A549 (cell line): ENCODE measurements around the gene TRIO. TPM values are rescaled to one million over a fixed set of nuclear protein-coding genes. Genes with fewer than 3 reads are reported as not detected.

Experiments
- ATAC-seq, 2 experiments: fragments of 200-7000 bp in 1 of 2; fragments of >200 bp in 1 of 2; cut with Nextera tagmentation in 1 of 2; cut with Tn5 transposase in 1 of 2; 3 replicates each; pipeline versions ENCODE4 v1.8.0 to v1.9.1; 2018 to 2020; ENCODE audit warnings: mild to moderate bottlenecking in 1 of 2, moderate library complexity in 1 of 2
- CTCF ChIA-PET: fragments of 300-600 bp; sonication (Branson Sonifier 250); formaldehyde crosslinking; extraction: SDS; loops from one replicate; lab custom pipeline; 2021; ENCODE audit warnings: antibody characterized with exemption, inconsistent platforms; lab: Yijun Ruan, JAX
- POLR2A ChIA-PET: fragments of 350-600 bp; formaldehyde crosslinking; extraction: SDS; loops from one replicate; lab custom pipeline; 2021; ENCODE audit warnings: antibody characterized with exemption, inconsistent platforms; lab: Yijun Ruan, JAX
- DNase-seq, 2 experiments: peaks; one replicate each; pipeline versions ENCODE4 v3.0.0 to v3.0.0-alpha.2; 2011 to 2016; ENCODE audit warnings: low read depth in 1 of 2, low spot score in 1 of 2
- FAIRE-seq: peaks from 2 replicates; lab custom pipeline; 2011; peaks lifted over from hg19 to GRCh38; lab: Jason Lieb, UNC
- H3K27ac ChIP-seq, 2 experiments: fragments of >200 bp; sonication (Bioruptor Twin); formaldehyde crosslinking; 3 replicates each; pipeline ENCODE4 v1.5.1; 2016 to 2017
- H3K4me1 ChIP-seq: fragments of >200 bp; sonication (Bioruptor Twin); formaldehyde crosslinking; 3 replicates; pipeline ENCODE4 v1.6.1; 2016
- H3K4me2 ChIP-seq: fragments of >200 bp; sonication (Bioruptor Twin); formaldehyde crosslinking; 3 replicates; pipeline ENCODE4 v1.6.1; 2016
- H3K4me3 ChIP-seq: fragments of >200 bp; sonication (Bioruptor Twin); formaldehyde crosslinking; 3 replicates; pipeline ENCODE4 v1.5.1; 2016
- H3K9me3 ChIP-seq: fragments of >200 bp; sonication (Bioruptor Twin); formaldehyde crosslinking; 3 replicates; pipeline ENCODE4 v1.6.1; 2016
- ATOH8 ChIP-seq: fragments of 250-450 bp; sonication (Bioruptor Pico); IDR thresholded peaks from 2 replicates; pipeline ENCODE4 v1.5.0; 2020; ENCODE audit warnings: low read depth, mild to moderate bottlenecking, moderate library complexity
- CHD4 ChIP-seq: fragments of 200-600 bp; sonication (generic); IDR thresholded peaks from 2 replicates; pipeline ENCODE4 v1.6.1; 2016; ENCODE audit warnings: antibody characterized with exemption, mild to moderate bottlenecking, borderline replicate concordance
- E2F6 ChIP-seq: IDR thresholded peaks from 2 replicates; pipeline ENCODE4 v1.6.1; 2012; ENCODE audit warnings: low read depth, borderline replicate concordance
- EHMT2 ChIP-seq: fragments of 200-600 bp; sonication (generic); IDR thresholded peaks from 2 replicates; pipeline ENCODE4 v1.6.1; 2016; ENCODE audit warnings: antibody characterized with exemption, low read depth, mild to moderate bottlenecking, moderate library complexity
- ELK1 ChIP-seq: fragments of 150-350 bp; IDR thresholded peaks from 2 replicates; pipeline ENCODE4 v1.6.1; 2014; ENCODE audit warnings: low read depth, mild to moderate bottlenecking, low read length
- EP300 ChIP-seq, 2 experiments: fragments of >200 bp; sonication (Bioruptor Twin); formaldehyde crosslinking; IDR thresholded peaks; 2 replicates in 1 of 2; 3 replicates in 1 of 2; pipeline ENCODE4 v1.6.1; 2016 to 2017
- FOXS1 ChIP-seq: fragments of 250-450 bp; sonication (Bioruptor Pico); IDR thresholded peaks from 2 replicates; pipeline ENCODE4 v1.5.0; 2020; ENCODE audit warnings: mild to moderate bottlenecking, moderate library complexity
- GATA3 ChIP-seq: IDR thresholded peaks from 2 replicates; pipeline ENCODE4 v1.6.1; 2012; ENCODE audit warnings: borderline replicate concordance
- HES2 ChIP-seq: fragments of >200 bp; sonication (Bioruptor Twin); formaldehyde crosslinking; IDR thresholded peaks from 2 replicates; pipeline ENCODE4 v1.6.1; 2016
- HOXA7 ChIP-seq: fragments of 250-450 bp; sonication (Bioruptor Pico); IDR thresholded peaks from 2 replicates; pipeline ENCODE4 v1.5.0; 2020; ENCODE audit warnings: mild to moderate bottlenecking, moderate library complexity
- HOXB13 ChIP-seq: fragments of 250-450 bp; sonication (Bioruptor Pico); IDR thresholded peaks from 2 replicates; pipeline ENCODE4 v1.5.0; 2020; ENCODE audit warnings: low read depth, mild to moderate bottlenecking, moderate library complexity
- HOXB5 ChIP-seq: fragments of 250-450 bp; sonication (Bioruptor Pico); IDR thresholded peaks from 2 replicates; pipeline ENCODE4 v1.5.0; 2020; ENCODE audit warnings: mild to moderate bottlenecking, moderate library complexity
- JUNB ChIP-seq: fragments of >200 bp; sonication (Bioruptor Twin); formaldehyde crosslinking; IDR thresholded peaks from 2 replicates; pipeline ENCODE4 v1.6.1; 2016
- KDM5A ChIP-seq: fragments of 200-600 bp; sonication (generic); IDR thresholded peaks from 2 replicates; pipeline ENCODE4 v1.6.1; 2016; ENCODE audit warnings: antibody characterized with exemption, mild to moderate bottlenecking
- MAFK ChIP-seq: fragments of 450-650 bp; IDR thresholded peaks from 2 replicates; pipeline ENCODE4 v1.6.1; 2014; ENCODE audit not compliant: partially characterized antibody
- MAZ ChIP-seq: fragments of 150-350 bp; IDR thresholded peaks from 2 replicates; pipeline ENCODE4 v1.6.1; 2014; ENCODE audit warnings: antibody characterized with exemption, low read depth, low read length, borderline replicate concordance
- MYC ChIP-seq: IDR thresholded peaks from 2 replicates; pipeline ENCODE4 v1.6.1; 2012; ENCODE audit warnings: mild to moderate bottlenecking, inconsistent platforms, low read length, improper control_type of control experiment, borderline replicate concordance
- PBX3 ChIP-seq: IDR thresholded peaks from 2 replicates; pipeline ENCODE4 v1.6.1; 2012
- POLR2A ChIP-seq: IDR thresholded peaks from 2 replicates; pipeline ENCODE4 v1.6.1; 2012; ENCODE audit warnings: mild to moderate bottlenecking, low read length
- POLR2AphosphoS2 ChIP-seq: conservative IDR thresholded peaks from 2 replicates; pipeline ENCODE4 v1.6.1; 2012; ENCODE audit warnings: low read length, improper control_type of control experiment, inconsistent platforms
- RFX5 ChIP-seq: fragments of 450-650 bp; IDR thresholded peaks from 2 replicates; pipeline ENCODE4 v1.7.1; 2014; ENCODE audit warnings: antibody characterized with exemption, mild to moderate bottlenecking, moderate library complexity
- RNF2 ChIP-seq: fragments of 200-600 bp; sonication (generic); IDR thresholded peaks from 2 replicates; pipeline ENCODE4 v1.6.1; 2016; ENCODE audit warnings: low read depth, mild to moderate bottlenecking, antibody characterized with exemption, moderate library complexity, borderline replicate concordance
- SMC3 ChIP-seq: fragments of >200 bp; sonication (Bioruptor Twin); formaldehyde crosslinking; IDR thresholded peaks from 3 replicates; pipeline ENCODE4 v1.6.1; 2018; ENCODE audit warnings: inconsistent platforms
- ZFP36 ChIP-seq: fragments of 450-650 bp; IDR thresholded peaks from 2 replicates; pipeline ENCODE4 v1.6.1; 2014; ENCODE audit warnings: borderline replicate concordance; ENCODE audit not compliant: partially characterized antibody
- ZNF302 ChIP-seq: fragments of 250-450 bp; sonication (Bioruptor Pico); IDR thresholded peaks from 2 replicates; pipeline ENCODE4 v1.9.0; 2021; ENCODE audit warnings: inconsistent platforms, mild to moderate bottlenecking, moderate library complexity
- ZSCAN20 ChIP-seq: fragments of 250-450 bp; sonication (Bioruptor Pico); IDR thresholded peaks from 2 replicates; pipeline ENCODE4 v1.8.0; 2022; ENCODE audit warnings: mild to moderate bottlenecking, moderate library complexity
- WGBS: methylation state at CpG from one replicate; pipeline ENCODE4 v1.1.6; 2017; ENCODE audit errors: missing lambda C conversion rate; 5-methylcytosine and 5-hydroxymethylcytosine counted together
- polyA plus RNA-seq, 4 experiments: library from polyadenylated mRNA; depleted of rRNA in 3 of 4; stranded (reverse); fragments of >200 nt; fragmentation: RNase III in 1 of 4; extraction: RNeasy Plus Mini Kit Qiagen cat#74134 plus additional on column Dnase treatment in 1 of 4; gene quantifications; 2 replicates in 3 of 4; 3 replicates in 1 of 4; pipeline ENCODE4 v1.2.3, GENCODE V29; 2011 to 2017

Gene TRIO
- polyA plus RNA-seq, 2 of the 4 experiments (the other 2 are of a cell fraction) = 47.5 to 79.0 TPM

GRCh38 chr5:14526493-14526892, 383.4 kb downstream of the TRIO start:
- ATAC-seq = no peak
- POLR2A ChIA-PET = no interaction called here

GRCh38 chr5:14528115-14528514, 385.0 kb downstream of the TRIO start:
- no peaks in the 10 kb centered on the region for H3K4me1 ChIP-seq
- no peak for ATAC-seq
- CTCF ChIA-PET = interaction anchor here (1.6 kb wide), 1 partner anchor 120 kb away, joined by 4 read pairs; no protein-coding TSS in a partner anchor
- 90% methylated on average over 6 of the region's 6 CpGs for WGBS
- no peak for FAIRE-seq
- POLR2A ChIA-PET = no interaction called here
- H3K27ac ChIP-seq = no peak overlapping the region
- no peak overlapping the region for H3K4me2 ChIP-seq
- TF ChIP-seq HOXB13 (CRISPR knock-in tag) (no peak), JUNB (no peak), HOXA7 (CRISPR knock-in tag) (no peak), CHD4 (no peak), EHMT2 (no peak), POLR2A (no peak)
- H3K9me3 ChIP-seq = no peaks in the 10 kb centered on the region
- no peak overlapping the region for H3K4me3 ChIP-seq
- no peak for DNase-seq

More at GRCh38 chr5:14526493-14526892, 383.4 kb downstream of the TRIO start:
- H3K4me1 ChIP-seq = no peaks in the 10 kb centered on the region
- TF ChIP-seq KDM5A (no peak), HOXB5 (CRISPR knock-in tag) (no peak), MAZ (no peak), ZSCAN20 (CRISPR knock-in tag) (no peak), HES2 (no peak), RNF2 (no peak), POLR2AphosphoS2 (no peak), FOXS1 (no peak), MYC (no peak), ZFP36 (no peak), ZNF302 (no peak), E2F6 (no peak), PBX3 (no peak), RFX5 (no peak)
- H3K4me2 ChIP-seq = no peak overlapping the region
- no peak overlapping the region for H3K27ac ChIP-seq
- 87% methylated on average over 2 of the region's 2 CpGs for WGBS
- no peak for FAIRE-seq
- no peaks in the 10 kb centered on the region for H3K9me3 ChIP-seq
- CTCF ChIA-PET = interaction anchor here (0.7 kb wide), 1 partner anchor 1213 kb away, joined by 3 read pairs; no protein-coding TSS in a partner anchor
- no peak overlapping the region for H3K4me3 ChIP-seq
- DNase-seq = no peak

GRCh38 chr5:14528926-14529325, 385.8 kb downstream of the TRIO start:
- Histone ChIP-seq H3K9me3 (no peaks in the 10 kb centered on the region), H3K4me3 (no peak overlapping the region), H3K4me1 (no peaks in the 10 kb centered on the region)
- ATAC-seq = no peak
- CTCF ChIA-PET = interaction anchor here (1.6 kb wide), 1 partner anchor 120 kb away, joined by 4 read pairs; no protein-coding TSS in a partner anchor
- TF ChIP-seq EP300 (IDR thresholded peaks at IDR 0.05) (no peak), SMC3 (no peak), MAFK (no peak), ZNF302 (no peak), ELK1 (no peak), HOXB5 (CRISPR knock-in tag) (no peak), ATOH8 (CRISPR knock-in tag) (no peak), GATA3 (no peak), JUNB (no peak)
- TF ChIP-seq, all 56 proteins: peak for 0
- FAIRE-seq = no peak
- no peak for DNase-seq
- WGBS = 43% methylated on average over 1 of the region's 1 CpG
- no peak overlapping the region for H3K4me2 ChIP-seq
- no peak overlapping the region for H3K27ac ChIP-seq
- POLR2A ChIA-PET = no interaction called here
